Transverse colon (tissue), 4 donors: ENCODE measurements around the gene CCT6A. TPM values are rescaled to one million over a fixed set of nuclear protein-coding genes. Genes with fewer than 3 reads are reported as not detected.
"Not testable (repeated sequence)": the region's sequence is repeated elsewhere in the genome, so short reads cannot be mapped to it uniquely, and the experiment has no call there.

ENCODE experiments used
- DNase-seq: peaks from one replicate; pipeline ENCODE4 v3.0.0-alpha.2; 2019
- H3K27ac ChIP-seq, 4 donors: fragments of 200-600 bp; sonication (generic); 2 replicates each; pipeline ENCODE4 v1.5.1; 2016 to 2018; ENCODE audit warnings: inconsistent platforms in 4 of 4
- H3K27me3 ChIP-seq: fragments of 200-600 bp; sonication (generic); 2 replicates; pipeline ENCODE4 v1.5.1; 2017; ENCODE audit warnings: inconsistent platforms
- H3K36me3 ChIP-seq, 4 donors: fragments of 200-600 bp; sonication (generic); 2 replicates each; pipeline ENCODE4 v1.5.1; 2017 to 2019; ENCODE audit warnings: inconsistent platforms in 4 of 4
- H3K4me1 ChIP-seq, 4 donors: fragments of 200-600 bp; sonication (generic); 2 replicates each; pipeline ENCODE4 v1.5.1; 2017 to 2020; ENCODE audit warnings: inconsistent platforms in 4 of 4
- H3K4me3 ChIP-seq, 4 donors: fragments of 200-600 bp; sonication (generic); 1 replicate in 1 of 4; 2 replicates in 3 of 4; pipeline versions ENCODE4 v1.5.1 to v1.6.1; 2017 to 2019; ENCODE audit warnings: inconsistent platforms in 4 of 4
- H3K9me3 ChIP-seq, 2 donors: fragments of 200-600 bp; sonication (generic); 2 replicates each; pipeline ENCODE4 v1.5.1; 2017 to 2019; ENCODE audit warnings: inconsistent platforms in 2 of 2
- CTCF ChIP-seq, 5 experiments: fragments of 200-600 bp in 3 of 5; fragments of 450-650 bp in 2 of 5; sonication (generic) in 3 of 5; IDR thresholded peaks; 1 replicate in 2 of 5; 2 replicates in 3 of 5; pipeline ENCODE4 v1.5.1; 2016 to 2017; ENCODE audit warnings: antibody characterized with exemption in 5 of 5, inconsistent platforms in 3 of 5, mild to moderate bottlenecking in 2 of 5, moderate library complexity in 1 of 5
- EP300 ChIP-seq: sonication (generic); formaldehyde crosslinking; IDR thresholded peaks from one replicate; pipeline ENCODE4 v1.6.1; 2017; ENCODE audit warnings: antibody characterized with exemption, low read depth
- POLR2A ChIP-seq: fragments of 450-650 bp; IDR thresholded peaks from one replicate; pipeline ENCODE4 v1.6.1; 2016; ENCODE audit warnings: antibody characterized with exemption, mild to moderate bottlenecking, moderate library complexity
- POLR2AphosphoS5 ChIP-seq, 3 donors: sonication (generic); formaldehyde crosslinking; IDR thresholded peaks; one replicate each; pipeline ENCODE4 v1.6.1; 2016; ENCODE audit warnings: antibody characterized with exemption in 3 of 3
- WGBS, 2 donors: methylation state at CpG; one replicate each; pipeline ENCODE4 v1.1.5; 2018; ENCODE audit warnings: low coverage in 1 of 2; 5-methylcytosine and 5-hydroxymethylcytosine counted together
- in situ Hi-C, 4 donors: fragments of 200-750 bp; cut with MboI; loops; one replicate each; pipeline versions ENCODE4 v1.15.0 to v1.15.1; 2017; ENCODE audit warnings: low sequenced_read_pairs in 3 of 4, low pct_ligation_motif_present in 1 of 4, low pct_unique_long_range_greater_than_20kb in 1 of 4
- intact Hi-C: fragments of 100-400 bp; cut with DNase I; formaldehyde crosslinking; loops from one replicate; pipeline ENCODE4 v1.15.1; 2023; ENCODE audit warnings: low total_unique reads
- total RNA-seq, 4 donors: library from RNA; depleted of rRNA; stranded (reverse); fragments of >200 nt; gene quantifications; one replicate each; pipeline ENCODE4 v1.1.0, GENCODE V29; 2016

The CCT6A gene
- total RNA-seq, 4 donors from 2014 or later = 47.9 to 92.9 (median 70.9) TPM

GRCh38 chr7:56033671-56034432 is 17.7 kb upstream of the CCT6A start:
- in situ Hi-C loops = loop anchor here in 1 of 4 donors (25.0 kb wide), 1 partner anchor 1022 kb away; the partner anchor contains the start of gene EGFR
- WGBS, 2 donors = 0 to 2% methylated on average over 7 to 26 of the region's 27 CpGs
- Histone ChIP-seq H3K4me3 (peak overlapping the region; percentile 39 to 75 (median 70)), H3K36me3 (no peaks in the 10 kb centered on the region), H3K27ac (peak overlapping the region; percentile 73 to 86 (median 80)), H3K4me1 (peaks cover 0 to 14% (median 8%) of the 10 kb centered on the region in 4 donors), H3K9me3 (no peaks in the 10 kb centered on the region), H3K27me3 (no peaks in the 10 kb centered on the region)
- intact Hi-C loops = no loop called here
- peak; percentile 70 for DNase-seq
- TF ChIP-seq EP300 (no peak), POLR2AphosphoS5 (IDR thresholded peaks at IDR 0.05) (peak in 1 of 3 donors; percentile 36), POLR2A (no peak), CTCF (IDR thresholded peaks at IDR 0.05) (peak in 4 of 5 experiments; percentile 27 to 42 (median 35))

GRCh38 chr7:56040730-56041129 is 10.8 kb upstream of the CCT6A start:
- Histone ChIP-seq H3K27ac (no peak overlapping the region), H3K4me3 (no peak overlapping the region), H3K9me3 (no peaks in the 10 kb centered on the region), H3K27me3 (no peaks in the 10 kb centered on the region), H3K4me1 (peaks cover 0 to 4% (median 0%) of the 10 kb centered on the region in 4 donors), H3K36me3 (no peaks in the 10 kb centered on the region)
- no peak for DNase-seq
- 58 to 66% methylated on average over 2 to 3 of the region's 3 CpGs for WGBS, 2 donors
- intact Hi-C loops (no loop called here), in situ Hi-C loops (loop anchor here in 1 of 4 donors (25.0 kb wide), 1 partner anchor 1028 kb away; the partner anchor contains the start of gene EGFR)
- TF ChIP-seq POLR2A (no peak), POLR2AphosphoS5 (IDR thresholded peaks at IDR 0.05) (no peak), EP300 (no peak), CTCF (IDR thresholded peaks at IDR 0.05) (no peak)

GRCh38 chr7:56045758-56046157 is 5.8 kb upstream of the CCT6A start:
- in situ Hi-C loops = loop anchor here in 1 of 4 donors (25.0 kb wide), 1 partner anchor 1033 kb away; the partner anchor contains the start of gene EGFR
- peak overlapping the region in 1 of 4 donors; percentile 79 for H3K27ac ChIP-seq

GRCh38 chr7:56046721-56047445 is 4.7 kb upstream of the CCT6A start:
- intact Hi-C loops (no loop called here), in situ Hi-C loops (loop anchor here in 1 of 4 donors (25.0 kb wide), 1 partner anchor 1035 kb away; the partner anchor contains the start of gene EGFR)
- DNase-seq = no peak
- TF ChIP-seq POLR2AphosphoS5 (IDR thresholded peaks at IDR 0.05) = peak in 2 of 3 donors; percentile 16 to 47
- TF ChIP-seq EP300 = no peak
- 11 to 36% methylated on average over 3 to 5 of the region's 5 CpGs for WGBS, 2 donors
- Histone ChIP-seq H3K9me3 (no peaks in the 10 kb centered on the region), H3K4me1 (peaks cover 0 to 45% (median 24%) of the 10 kb centered on the region in 4 donors), H3K27ac (peak overlapping the region; percentile 70 to 79 (median 73)), H3K27me3 (no peaks in the 10 kb centered on the region), H3K36me3 (no peaks in the 10 kb centered on the region), H3K4me3 (no peak overlapping the region)

More at GRCh38 chr7:56045758-56046157, 5.8 kb upstream of the CCT6A start:
- DNase-seq, H3K9me3 ChIP-seq, H3K27me3 ChIP-seq, H3K36me3 ChIP-seq, H3K4me3 ChIP-seq, intact Hi-C loops: not testable (repeated sequence)
- WGBS, 2 donors = 97 to 100% methylated on average over 2 of the region's 2 CpGs
- H3K4me1 ChIP-seq = peaks cover 0 to 44% (median 22%) of the 10 kb centered on the region in 4 donors

GRCh38 chr7:56047446-56048116 is 4.0 kb upstream of the CCT6A start:
- DNase-seq, intact Hi-C loops, H3K4me3 ChIP-seq, H3K27me3 ChIP-seq, H3K36me3 ChIP-seq, H3K9me3 ChIP-seq: not testable (repeated sequence)
- H3K4me1 ChIP-seq = peaks cover 4 to 50% (median 28%) of the 10 kb centered on the region in 4 donors
- peak overlapping the region; percentile 70 to 79 (median 73) for H3K27ac ChIP-seq
- WGBS, 2 donors = 65 to 69% methylated on average over 11 of the region's 11 CpGs
- in situ Hi-C loops = loop anchor here in 1 of 4 donors (25.0 kb wide), 1 partner anchor 1035 kb away; the partner anchor contains the start of gene EGFR
